Umbilical cord (tissue), 2 donors: ENCODE results near the gene SLC13A4. TPM values are rescaled to one million over a fixed set of nuclear protein-coding genes. Genes with fewer than 3 reads are reported as not detected.
"Not testable (repeated sequence)": the region's sequence is repeated elsewhere in the genome, so short reads cannot be mapped to it uniquely, and the experiment has no call there.

Source experiments
- DNase-seq: peaks from one replicate; pipeline ENCODE4 v3.0.0-alpha.2; 2015; ENCODE audit warnings: low spot score
- total RNA-seq: library from RNA; depleted of rRNA; stranded (reverse); fragments of >200 nt; gene quantifications from one replicate; pipeline ENCODE4 v1.2.3, GENCODE V29; 2014; ENCODE audit warnings: low replicate concordance; ENCODE audit not compliant: insufficient read depth

Gene SLC13A4
- total RNA-seq, 1 donor from 2014 or later = 6.5 TPM

DNA sequence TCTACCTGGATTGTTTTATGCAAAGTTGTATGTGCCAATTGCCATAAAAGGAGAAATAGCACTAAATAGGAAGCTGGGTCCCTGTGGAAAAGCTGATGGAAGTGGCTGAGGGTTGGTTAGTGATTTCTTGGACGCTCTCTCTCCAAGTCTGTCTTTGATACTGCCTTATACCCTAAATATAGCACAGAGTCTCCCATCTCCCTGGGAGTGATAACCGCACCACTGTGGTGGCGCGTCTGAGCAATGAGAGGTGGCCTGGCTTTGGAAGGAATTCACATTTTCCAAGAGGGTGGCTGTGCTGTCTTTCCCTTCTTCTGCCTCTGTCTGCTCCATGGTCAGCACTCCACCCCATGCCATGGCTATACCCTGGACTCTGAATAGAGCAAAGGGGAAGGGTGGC lies 34.4 kb downstream of the SLC13A4 start:
- DNase-seq = no peak

DNA sequence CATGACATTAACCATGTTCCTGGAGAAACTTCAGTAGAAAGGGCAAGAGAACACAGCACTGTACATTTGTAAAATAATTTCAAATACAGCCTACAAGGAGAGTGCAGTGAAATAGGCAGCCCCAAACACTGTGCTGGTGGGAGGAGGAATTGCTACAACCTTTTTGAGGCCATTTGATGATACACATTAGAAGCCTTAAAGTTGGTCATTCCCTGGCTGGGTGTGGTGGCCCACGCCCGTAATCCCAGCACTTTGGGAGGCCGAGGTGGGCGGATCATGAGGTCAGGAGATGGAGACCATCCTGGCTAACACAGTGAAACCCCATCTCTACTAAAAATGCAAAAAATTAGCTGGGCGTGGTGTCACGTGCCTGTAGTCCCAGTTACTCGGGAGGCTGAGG lies 35.4 kb downstream of the SLC13A4 start:
- not testable (repeated sequence) for DNase-seq

DNA sequence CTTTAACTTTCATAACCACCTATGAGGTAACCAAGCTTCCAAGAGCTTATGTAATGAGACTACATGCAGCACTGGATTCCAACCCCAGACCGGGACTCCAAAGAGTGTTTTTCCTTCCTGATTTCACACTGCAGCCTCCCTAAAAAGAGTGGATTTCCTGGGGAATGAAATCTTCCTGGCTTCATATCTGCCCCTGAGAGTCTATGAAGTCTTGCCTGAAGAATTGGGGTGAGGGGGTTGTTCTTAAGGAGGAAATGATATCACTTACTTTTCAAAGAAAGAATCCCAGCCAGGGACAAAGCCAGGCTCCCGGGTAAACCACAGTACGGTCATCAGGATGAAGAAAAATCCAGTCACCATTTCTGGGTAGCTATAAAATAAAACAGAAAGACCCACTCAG lies 35.9 kb downstream of the SLC13A4 start:
- DNase-seq = no peak

DNA sequence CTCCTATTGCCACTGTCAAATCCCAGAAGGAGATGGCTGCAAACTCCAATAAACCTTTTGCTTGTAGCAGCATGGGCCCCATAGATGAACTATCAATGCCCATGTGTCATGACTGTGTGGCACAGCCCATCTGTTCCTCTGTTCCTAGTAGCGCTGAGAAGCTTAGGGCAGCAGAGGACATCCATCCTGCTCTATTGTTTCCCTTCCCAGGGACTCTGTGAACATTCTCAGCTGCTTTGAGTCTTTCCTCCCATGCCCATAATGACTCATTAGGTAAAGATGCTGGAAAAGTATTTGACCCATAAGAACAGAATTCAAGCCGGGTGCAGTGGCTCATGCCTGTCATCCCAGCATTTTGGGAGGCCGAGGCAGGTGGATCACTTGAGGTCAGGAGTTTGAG lies 37.4 kb downstream of the SLC13A4 start:
- no peak for DNase-seq

DNA sequence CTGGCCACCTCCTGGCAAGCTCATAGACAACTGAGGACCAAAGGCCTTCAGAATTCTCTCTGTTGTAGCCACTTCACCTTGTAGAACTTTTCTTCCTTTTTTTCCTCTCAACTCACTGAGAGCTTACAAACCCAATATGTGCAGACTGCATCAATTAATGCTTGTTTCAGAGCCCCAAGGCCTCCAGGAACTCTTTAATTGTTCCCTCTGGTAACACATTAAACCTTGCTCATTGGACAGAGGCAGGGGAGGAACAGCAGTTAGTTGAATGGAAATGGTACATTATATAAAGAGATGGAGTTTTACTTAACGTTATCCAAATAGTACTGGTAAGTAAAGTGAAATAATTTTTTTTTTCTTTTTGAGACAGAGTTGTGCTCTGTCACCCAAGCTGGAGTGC lies 40.5 kb downstream of the SLC13A4 start:
- DNase-seq = no peak

DNA sequence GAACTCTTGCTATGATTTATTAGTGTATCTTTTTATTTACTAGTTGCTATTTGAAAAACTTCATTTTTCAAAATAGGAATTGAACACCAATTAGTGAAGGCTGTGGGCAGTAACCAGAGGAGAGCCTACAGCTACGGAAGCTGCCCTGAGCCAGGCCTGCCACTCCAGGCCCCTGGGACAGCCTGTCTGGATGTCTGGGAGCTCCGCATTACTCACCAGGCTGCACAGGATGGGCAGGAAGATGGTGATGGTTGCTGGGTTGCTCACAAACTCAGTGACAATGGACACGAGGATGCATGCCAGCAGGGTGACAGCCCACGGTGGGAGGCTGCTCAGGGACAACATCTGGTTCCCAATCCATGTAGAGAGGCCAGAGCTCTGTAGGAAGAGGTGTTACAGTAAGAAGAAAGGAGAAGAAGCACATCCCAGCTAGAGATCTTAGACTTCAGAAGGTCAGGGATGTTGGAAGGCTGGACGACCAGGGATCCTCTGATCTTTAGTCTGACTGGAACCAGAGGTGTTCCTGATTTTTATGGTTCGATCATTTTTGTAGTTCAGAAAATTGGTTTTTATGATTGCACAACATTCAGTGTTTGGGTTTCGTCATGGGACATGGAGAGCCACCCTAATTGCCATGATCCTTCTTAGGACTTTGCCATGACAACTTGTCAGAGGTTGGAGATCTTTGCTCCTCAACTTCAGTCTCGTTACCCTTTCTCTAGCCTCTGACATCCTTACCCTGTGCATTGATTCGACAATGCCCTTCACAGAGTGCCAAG lies 42.5 kb downstream of the SLC13A4 start:
- no peak for DNase-seq

DNA sequence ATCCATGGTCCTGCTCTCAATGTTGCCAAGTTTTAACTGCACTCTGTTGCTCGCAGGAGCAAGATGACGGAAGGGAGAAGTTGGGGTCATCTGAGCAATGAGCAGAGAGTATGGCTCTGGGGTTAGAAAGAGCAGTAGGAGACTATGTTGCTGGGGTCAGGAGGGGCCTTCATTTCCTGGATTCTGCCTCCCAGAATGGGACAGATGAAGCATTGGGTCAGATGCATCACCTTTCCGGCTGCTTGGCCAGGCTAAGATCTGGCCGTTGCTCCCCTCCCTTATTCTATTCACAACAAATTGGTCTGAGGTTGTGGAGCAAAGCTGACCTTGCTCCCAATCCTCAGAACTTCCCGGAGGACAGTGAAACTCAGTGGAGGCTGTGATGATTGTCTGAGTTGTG lies 43.3 kb downstream of the SLC13A4 start:
- no peak for DNase-seq

DNA sequence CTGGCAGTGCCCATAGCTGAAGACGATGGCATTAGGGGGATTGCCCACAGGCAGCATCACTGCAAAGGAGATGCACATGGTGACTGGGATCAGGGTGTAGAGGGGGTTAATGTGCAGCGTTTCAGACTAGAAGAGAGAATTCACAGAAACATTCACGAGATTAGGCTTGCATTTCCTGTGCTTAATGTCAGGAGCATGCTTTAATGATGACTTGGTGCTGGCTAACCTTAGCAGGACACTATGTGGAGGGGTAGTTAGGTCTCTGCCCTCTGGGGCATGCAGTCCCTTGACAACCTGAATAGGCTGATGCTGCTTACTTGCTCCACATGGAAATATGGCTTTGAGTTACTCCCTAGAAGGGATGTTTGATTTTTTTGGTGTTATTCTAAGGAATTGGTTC lies 43.9 kb downstream of the SLC13A4 start:
- peak; percentile 59 for DNase-seq

DNA sequence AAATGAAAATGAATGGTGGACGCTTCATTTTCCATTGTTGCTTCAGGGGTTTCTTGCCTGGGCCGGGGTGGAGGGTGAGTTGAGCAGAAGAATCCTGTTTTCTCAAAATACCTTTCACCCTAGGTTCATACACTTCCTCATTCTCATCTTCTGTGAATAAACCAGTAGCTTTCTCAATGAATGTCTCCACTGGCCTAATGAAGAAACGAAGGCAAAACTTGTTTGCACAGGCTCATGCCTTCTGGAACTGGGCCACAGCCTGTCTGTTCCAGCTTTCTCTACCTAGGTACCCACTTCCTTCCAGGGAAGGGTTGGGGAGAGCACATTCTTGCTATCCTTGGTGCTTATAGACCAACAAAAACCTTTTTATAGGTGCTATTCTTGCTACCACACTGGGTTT lies 44.4 kb downstream of the SLC13A4 start:
- no peak for DNase-seq

DNA sequence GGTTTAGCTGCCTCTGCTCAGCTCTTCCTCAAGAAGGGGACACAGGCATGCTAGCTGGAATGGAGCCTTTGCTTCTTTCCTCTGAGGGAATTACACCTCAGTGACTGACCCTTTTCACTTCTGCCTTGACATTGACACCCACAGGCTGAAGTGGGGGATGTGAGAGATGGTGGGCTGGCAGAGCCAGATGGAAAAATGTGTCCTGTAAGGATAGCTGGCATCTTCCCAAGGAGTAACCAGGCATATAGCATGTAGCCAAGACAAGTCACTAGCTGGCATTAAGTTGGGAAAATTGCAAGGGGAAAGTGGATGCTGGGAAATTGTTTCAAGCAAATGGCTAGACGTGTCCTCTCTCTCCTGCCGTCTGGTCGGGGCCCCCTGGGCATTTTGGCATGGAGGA lies 45.8 kb downstream of the SLC13A4 start:
- DNase-seq = no peak

DNA sequence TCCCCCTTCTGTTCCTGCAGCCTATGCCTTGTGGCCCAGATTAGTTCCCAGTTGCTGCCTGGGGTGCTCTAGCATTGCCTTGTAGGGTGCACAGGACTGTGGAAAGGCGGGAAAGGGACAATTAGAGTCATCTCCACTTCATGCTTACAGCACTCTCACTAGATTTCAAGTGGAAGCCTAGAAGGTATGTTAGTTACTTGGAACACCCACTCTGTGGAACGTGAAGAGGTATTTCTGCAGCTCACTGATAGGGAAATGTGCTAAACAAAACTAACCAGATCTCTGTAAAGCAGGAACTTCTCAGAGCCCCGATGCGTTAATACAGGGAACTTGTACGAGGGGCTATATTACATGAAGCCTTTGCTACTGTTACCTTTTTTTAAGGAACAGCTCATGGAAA lies 46.2 kb downstream of the SLC13A4 start:
- no peak for DNase-seq

DNA sequence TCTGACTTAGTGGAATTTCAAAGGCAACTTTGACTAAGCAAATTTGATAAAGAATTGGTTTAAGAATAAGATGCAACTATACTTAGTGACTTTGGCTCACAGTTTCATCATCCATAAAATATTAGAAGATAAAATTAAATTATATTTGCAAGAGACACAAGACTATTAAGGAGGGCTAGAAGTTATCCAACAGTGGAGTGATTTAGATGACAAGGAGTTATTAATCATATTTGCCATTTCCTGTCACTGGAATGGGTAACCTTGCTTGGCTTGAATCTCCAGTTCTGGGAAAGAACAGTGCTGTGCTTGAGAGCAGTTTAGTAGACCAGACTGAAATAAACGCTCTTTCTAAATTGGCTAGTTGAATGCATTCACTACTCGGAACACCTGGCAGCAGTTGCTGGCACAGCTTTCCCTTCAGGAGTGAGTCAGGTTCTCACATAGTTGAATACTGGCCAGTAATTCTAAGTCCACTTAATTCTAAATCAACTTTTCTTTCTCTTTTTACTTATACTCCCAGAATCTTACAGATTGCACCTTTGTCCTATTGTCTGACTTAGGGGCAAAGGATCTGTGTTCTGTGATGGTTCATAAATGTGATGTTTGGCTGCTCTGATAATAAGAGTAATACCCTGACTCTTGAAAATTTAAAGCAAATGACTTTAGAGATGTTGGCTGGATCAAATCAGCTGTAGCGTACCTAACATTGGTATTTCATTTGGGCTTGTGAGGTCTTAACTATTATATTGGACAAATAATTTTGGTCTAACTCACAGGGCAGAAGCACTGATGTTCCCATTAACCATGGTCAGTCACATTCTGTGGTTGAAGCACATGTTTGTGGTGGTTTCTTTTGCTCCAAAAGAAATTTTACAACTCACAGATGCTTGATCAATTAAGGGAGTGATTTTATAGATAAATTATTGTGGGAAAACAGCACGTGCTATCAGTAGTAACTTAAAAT lies 49.1 kb downstream of the SLC13A4 start:
- no peak for DNase-seq

DNA sequence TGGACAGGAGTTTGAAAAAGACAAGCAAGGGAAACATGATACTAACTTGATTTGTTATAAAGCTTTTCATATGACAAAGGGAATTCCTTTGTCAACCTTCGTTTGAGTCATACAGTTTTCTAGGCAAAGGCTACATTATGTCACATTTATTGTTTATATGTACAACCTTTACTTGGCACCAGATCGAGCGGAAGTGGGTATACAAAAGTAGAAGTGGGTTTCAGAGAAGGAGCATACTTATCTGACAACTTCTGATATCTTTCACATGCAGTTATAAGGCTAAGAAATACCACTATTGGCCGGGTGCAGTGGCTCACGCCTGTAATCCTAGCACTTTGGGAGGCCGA lies 54.7 kb downstream of the SLC13A4 start:
- DNase-seq = no peak

DNA sequence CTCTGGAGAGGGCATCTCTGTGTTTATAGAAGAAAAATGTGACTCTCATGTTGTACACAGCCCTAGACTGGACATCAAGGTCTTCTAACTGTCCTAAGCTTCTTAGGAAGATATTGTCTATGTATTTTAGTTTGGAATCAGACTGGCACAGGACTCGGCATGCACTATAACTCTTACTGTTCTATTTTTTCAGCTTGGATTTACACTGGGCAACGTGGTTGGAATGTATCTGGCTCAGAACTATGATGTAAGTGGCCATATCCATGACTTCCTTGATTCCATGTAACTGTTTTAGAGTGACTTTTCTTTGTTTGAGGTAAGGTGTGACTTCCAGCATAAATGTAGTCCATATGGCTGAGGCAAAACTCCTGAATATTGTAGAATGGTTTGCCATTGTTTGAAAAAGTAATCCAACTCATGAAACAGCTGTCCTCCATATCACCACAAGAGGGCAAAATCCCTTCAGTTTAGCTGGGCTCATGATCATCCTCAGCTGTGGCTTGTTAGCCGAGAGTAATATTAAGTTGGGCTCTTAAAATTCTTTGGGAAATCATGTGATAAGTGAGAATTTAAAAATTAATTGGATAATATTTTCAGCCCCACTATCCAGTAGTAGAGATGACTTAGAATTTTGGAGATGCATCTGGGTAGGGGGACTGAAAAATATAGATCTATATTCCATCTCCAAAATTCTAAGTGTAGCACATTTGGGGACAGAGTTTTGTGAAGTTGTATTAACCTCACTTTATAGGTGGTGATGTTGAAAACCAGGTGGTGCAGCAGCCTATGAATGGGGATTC lies 55.2 kb downstream of the SLC13A4 start:
- DNase-seq = peak; percentile 66

DNA sequence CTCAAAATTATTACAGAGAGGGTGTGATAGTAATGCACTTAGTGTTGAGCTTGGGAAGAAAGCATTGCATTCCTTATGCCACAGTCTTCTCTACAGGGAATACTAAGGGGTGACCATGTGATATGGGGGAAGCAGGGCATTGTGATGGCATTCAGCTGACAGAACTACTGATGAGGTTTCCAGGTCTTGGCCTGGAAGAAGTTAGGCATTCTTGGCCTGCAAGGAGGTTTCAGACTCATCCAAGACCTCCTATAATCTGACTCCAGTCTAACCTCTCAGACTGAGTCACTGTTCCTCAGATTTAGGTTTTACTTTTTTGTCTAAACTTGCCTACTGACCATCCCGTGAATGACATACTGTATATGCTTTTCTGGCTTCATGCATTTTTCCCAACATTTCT lies 57.8 kb downstream of the SLC13A4 start:
- DNase-seq = peak; percentile 6

DNA sequence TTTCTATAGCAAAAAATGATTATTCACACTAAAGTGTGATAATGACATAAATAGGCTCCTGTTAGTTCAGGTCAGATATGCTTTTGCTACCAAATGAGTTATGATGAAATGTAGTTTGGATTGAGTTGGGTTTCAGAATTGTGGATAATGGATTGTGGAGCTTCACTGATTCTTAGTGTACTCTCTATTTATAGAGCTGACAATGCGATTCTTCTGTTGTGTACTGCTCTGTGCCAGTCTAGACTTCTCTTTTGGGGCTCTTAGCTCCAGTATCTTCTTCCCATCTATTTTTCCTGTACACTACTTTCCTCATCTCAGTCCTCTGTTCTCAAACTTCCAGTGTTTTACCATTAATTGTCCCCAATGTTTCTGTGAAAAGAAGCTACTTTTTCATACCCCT lies 58.2 kb downstream of the SLC13A4 start:
- no peak for DNase-seq

DNA sequence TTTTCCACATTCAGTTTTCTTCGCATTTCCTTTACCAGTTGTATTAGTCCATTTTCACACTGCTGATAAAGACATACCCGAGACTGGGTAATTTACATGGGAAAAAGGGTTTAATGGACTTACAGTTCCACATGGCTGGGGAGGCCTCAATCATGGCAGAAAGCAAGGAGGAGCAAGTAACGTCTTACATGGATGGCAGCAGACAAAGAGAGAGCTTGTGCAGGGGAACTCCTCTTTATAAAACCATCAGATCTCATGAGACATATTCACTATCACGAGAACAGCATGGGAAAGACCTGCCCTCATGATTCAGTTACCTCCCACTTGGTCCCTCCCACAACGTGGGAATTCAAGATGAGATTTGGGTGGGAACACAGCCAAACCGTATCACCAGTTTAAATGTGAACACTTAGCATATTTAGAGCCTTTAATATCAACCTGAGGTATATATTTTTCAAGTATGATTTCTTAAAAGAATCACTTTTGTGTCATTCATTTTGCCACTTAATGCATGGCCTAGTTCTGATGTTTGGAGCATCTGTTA lies 59.1 kb downstream of the SLC13A4 start:
- not testable (repeated sequence) for DNase-seq

DNA sequence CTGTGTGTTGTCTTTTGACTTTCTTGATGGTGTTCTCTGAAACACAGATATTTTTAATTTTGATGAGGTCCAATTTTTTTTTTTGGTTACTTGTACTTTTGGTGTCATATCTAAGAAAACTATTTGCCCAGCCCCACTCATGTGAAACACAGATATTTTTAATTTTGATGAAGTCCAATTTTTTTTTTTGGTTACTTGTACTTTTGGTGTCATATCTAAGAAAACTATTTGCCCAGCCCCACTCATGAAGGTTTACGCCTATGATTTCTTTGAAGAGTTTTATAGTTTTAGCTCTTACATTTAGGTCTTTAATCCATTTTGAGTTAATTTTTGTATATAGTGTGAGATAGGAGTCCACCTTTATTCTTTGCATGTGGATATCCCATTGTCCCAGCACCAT lies 60.4 kb downstream of the SLC13A4 start:
- DNase-seq = not testable (repeated sequence)

DNA sequence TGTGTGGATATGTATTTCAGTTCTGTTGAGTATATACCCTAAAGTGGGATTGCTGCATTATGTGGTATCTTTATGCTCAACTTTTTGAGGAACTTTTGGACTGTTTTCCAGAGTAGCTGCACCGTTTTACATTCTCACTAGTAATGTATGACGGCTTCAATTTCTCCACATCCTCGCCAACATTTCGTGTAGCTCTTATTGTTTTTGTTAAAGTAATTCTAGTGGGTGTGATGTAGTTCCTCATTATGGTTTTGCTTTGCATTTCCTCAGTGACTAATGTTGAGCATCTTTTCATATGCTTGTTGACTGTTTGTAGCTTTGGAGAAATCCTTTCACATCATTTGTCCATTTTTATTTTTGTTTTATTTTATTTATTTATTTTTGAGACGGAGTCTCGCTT lies 61.1 kb downstream of the SLC13A4 start:
- DNase-seq = no peak

DNA sequence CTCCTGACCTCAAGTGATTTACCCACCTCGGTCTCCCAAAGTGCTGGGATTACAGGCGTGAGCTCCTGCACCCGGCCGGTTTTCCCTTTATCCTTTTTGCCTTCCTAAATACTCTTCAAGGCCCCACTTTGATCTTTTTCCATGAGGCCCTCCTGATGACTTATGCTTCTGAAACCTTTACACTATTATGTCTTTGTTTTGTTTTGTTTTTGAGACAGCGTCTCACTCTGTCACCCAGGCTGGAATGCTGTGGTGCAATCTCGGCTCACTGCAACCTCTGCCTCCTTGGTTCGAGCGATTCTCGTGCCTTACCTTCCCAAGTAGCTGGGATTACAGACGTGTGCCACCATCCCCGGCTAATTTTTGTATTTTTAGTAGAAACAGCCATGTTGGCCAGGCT lies 61.8 kb downstream of the SLC13A4 start:
- DNase-seq = no peak

DNA sequence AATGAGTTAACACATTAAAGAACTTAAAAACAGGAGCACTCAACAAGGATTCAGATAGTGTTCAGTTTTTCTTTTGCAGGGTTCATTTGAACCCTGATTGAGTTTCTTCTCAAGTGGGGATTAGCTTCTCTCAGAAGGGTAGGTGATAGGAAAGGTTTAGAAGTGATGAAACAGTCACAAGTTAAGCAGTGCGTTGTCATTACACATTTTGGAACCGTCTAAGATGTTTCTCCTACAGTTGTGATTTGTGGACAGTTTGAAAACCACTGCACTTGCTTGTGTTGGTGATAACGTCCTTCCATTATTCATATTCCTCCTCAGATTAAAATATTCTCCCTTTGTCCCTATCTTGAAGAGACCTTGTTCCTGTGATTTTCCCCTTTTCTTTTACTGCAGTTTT lies 62.9 kb downstream of the SLC13A4 start:
- no peak for DNase-seq
